BLaER1 (cell line): Measurements from ENCODE around the gene HRG.

Source experiments
- H3K27ac ChIP-seq: shearing (Covaris generic); formaldehyde crosslinking; 2 replicates; pipeline ENCODE4 v1.8.1; 2022
- H3K27me3 ChIP-seq: shearing (Covaris generic); formaldehyde crosslinking; 2 replicates; pipeline ENCODE4 v1.8.1; 2022
- H3K36me3 ChIP-seq: shearing (Covaris generic); formaldehyde crosslinking; 2 replicates; pipeline ENCODE4 v1.8.1; 2022
- H3K4me1 ChIP-seq: shearing (Covaris generic); formaldehyde crosslinking; 2 replicates; pipeline ENCODE4 v1.8.1; 2022
- H3K4me2 ChIP-seq: shearing (Covaris generic); formaldehyde crosslinking; 2 replicates; pipeline ENCODE4 v1.8.1; 2022
- H3K4me3 ChIP-seq: shearing (Covaris generic); formaldehyde crosslinking; 2 replicates; pipeline ENCODE4 v1.8.1; 2022
- H3K9ac ChIP-seq: shearing (Covaris generic); formaldehyde crosslinking; 2 replicates; pipeline ENCODE4 v1.8.1; 2022
- H3K9me3 ChIP-seq: shearing (Covaris generic); formaldehyde crosslinking; 2 replicates; pipeline ENCODE4 v1.8.1; 2022
- H4K20me1 ChIP-seq: shearing (Covaris generic); formaldehyde crosslinking; 2 replicates; pipeline ENCODE4 v1.8.1; 2022
- Cebpa-rat ChIP-seq: shearing (Covaris generic); IDR thresholded peaks from 2 replicates; pipeline ENCODE4 v1.8.1; 2022

The HRG gene

GRCh38 chr3:186719945-186720739 is 54.3 kb downstream of the HRG start:
- H3K4me1 ChIP-seq, result no peaks in the 10 kb centered on the region
- TF ChIP-seq Cebpa-rat, result no peak
- H3K4me2 ChIP-seq, result no peak overlapping the region
- no peaks in the 10 kb centered on the region for H3K27me3 ChIP-seq
- no peak overlapping the region for H3K9ac ChIP-seq
- H3K9me3 ChIP-seq, result no peaks in the 10 kb centered on the region
- H3K4me3 ChIP-seq, result no peak overlapping the region
- H4K20me1 ChIP-seq, result no peaks in the 10 kb centered on the region
- no peak overlapping the region for H3K27ac ChIP-seq
- H3K36me3 ChIP-seq, result no peaks in the 10 kb centered on the region

- no peak overlapping the region for H3K9ac ChIP-seq
- H3K4me2 ChIP-seq, result no peak overlapping the region
- no peaks in the 10 kb centered on the region for H3K9me3 ChIP-seq
- no peaks in the 10 kb centered on the region for H3K27me3 ChIP-seq
- H3K36me3 ChIP-seq, result no peaks in the 10 kb centered on the region
- H3K4me1 ChIP-seq, result no peaks in the 10 kb centered on the region
- H4K20me1 ChIP-seq, result no peaks in the 10 kb centered on the region
- no peak for TF ChIP-seq Cebpa-rat
- no peak overlapping the region for H3K27ac ChIP-seq
- no peak overlapping the region for H3K4me3 ChIP-seq
Measured at GRCh38 chr3:186722457-186722856, 56.6 kb downstream of the HRG start.

GRCh38 chr3:186724911-186725310 is 59.1 kb downstream of the HRG start:
- TF ChIP-seq Cebpa-rat, result no peak
- Histone ChIP-seq H3K9me3 (no peaks in the 10 kb centered on the region), H3K27me3 (no peaks in the 10 kb centered on the region), H3K4me3 (no peak overlapping the region), H3K9ac (no peak overlapping the region), H4K20me1 (no peaks in the 10 kb centered on the region), H3K27ac (no peak overlapping the region), H3K4me2 (no peak overlapping the region), H3K4me1 (no peaks in the 10 kb centered on the region), H3K36me3 (no peaks in the 10 kb centered on the region)
